Measurements from ENCODE around the gene FKBP11. TPM values are rescaled to one million over a fixed set of nuclear protein-coding genes. Genes with fewer than 3 reads are reported as not detected.

FKBP11 gene
- total and polyA plus RNA-seq, 2 of the 13 experiments (the other 11 are each of a cell fraction or from before 2014, with no cell fraction given), result 15.5 to 19.4 TPM

DNA sequence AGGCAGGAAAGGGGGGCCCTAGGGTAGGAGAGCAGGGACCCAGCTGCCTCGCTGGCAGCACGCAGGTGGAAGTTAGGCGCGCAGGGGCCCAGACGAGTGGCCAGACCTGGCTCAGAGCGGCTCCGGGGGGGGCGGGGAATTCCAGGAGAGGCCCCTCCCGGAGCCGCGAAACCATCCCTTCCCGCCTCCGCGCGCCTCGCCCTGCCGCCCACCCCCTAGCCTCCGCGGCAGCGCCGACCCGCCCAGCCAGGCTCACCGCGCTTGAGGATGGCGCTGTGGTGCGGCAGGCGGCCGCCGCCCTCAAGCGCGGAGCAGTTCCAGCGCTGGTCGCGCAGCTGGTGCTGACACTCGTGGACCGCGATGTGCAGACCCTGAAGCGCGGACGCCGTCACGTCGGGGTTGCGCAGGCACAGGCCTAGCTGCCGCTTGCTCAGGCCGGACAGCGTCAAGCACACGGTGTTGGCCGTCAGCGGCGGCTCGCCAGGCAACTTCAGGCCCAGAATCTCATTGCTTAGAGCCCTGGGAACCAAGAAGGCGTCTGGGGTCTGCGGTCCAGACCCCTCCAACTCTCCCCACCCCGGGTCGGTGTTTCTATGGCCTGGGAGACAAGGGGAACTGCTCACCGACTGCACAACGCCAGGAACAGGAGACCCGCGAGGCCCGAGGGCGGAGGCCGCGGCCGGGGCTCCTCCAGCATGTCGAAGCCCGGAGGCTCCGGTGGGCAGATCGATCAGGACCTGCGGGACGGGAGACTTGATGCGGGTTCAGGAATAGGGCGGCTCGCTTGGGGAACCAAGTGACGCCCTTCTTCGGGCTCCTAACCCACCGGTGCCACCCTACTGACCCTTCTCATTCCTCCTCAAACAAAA, 44.8 kb upstream of the FKBP11 start (continued):
- TF ChIP-seq ARID4A (CRISPR knock-in tag; IDR thresholded peaks at IDR 0.05; ENCODE audit: borderline replicate concordance) (0 out of 2 replicates have a peak, but pooled peaks have one; percentile 22), SOX5 (CRISPR knock-in tag; IDR thresholded peaks at IDR 0.05; ENCODE audit: borderline replicate concordance) (no peak), SMAD3 (CRISPR knock-in tag; IDR thresholded peaks at IDR 0.05) (no peak)
- TF ChIP-seq, protein P1, sequence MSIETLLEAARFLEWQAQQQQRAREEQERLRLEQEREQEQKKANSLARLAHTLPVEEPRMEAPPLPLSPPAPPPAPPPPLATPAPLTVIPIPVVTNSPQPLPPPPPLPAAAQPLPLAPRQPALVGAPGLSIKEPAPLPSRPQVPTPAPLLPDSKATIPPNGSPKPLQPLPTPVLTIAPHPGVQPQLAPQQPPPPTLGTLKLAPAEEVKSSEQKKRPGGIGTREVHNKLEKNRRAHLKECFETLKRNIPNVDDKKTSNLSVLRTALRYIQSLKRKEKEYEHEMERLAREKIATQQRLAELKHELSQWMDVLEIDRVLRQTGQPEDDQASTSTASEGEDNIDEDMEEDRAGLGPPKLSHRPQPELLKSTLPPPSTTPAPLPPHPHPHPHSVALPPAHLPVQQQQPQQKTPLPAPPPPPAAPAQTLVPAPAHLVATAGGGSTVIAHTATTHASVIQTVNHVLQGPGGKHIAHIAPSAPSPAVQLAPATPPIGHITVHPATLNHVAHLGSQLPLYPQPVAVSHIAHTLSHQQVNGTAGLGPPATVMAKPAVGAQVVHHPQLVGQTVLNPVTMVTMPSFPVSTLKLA (IDR thresholded peaks at IDR 0.05), result no peak
